Astrocyte (in vitro differentiated cells and primary cell): ENCODE measurements around the gene AWAT2.

Experiments used
- EZH2 ChIP-seq: IDR thresholded peaks from 2 replicates; pipeline ENCODE4 v1.6.1; 2012; ENCODE audit warnings: mild to moderate bottlenecking, low read length, inconsistent platforms; ENCODE audit not compliant: insufficient read depth
- TF ChIP-seq, protein P1 (sequence below): IDR thresholded peaks from 2 replicates; pipeline ENCODE4 v1.5.1; 2011; ENCODE audit warnings: low read depth, mild to moderate bottlenecking, inconsistent platforms, low read length, moderate library complexity; ENCODE audit not compliant: insufficient read depth

DNA sequence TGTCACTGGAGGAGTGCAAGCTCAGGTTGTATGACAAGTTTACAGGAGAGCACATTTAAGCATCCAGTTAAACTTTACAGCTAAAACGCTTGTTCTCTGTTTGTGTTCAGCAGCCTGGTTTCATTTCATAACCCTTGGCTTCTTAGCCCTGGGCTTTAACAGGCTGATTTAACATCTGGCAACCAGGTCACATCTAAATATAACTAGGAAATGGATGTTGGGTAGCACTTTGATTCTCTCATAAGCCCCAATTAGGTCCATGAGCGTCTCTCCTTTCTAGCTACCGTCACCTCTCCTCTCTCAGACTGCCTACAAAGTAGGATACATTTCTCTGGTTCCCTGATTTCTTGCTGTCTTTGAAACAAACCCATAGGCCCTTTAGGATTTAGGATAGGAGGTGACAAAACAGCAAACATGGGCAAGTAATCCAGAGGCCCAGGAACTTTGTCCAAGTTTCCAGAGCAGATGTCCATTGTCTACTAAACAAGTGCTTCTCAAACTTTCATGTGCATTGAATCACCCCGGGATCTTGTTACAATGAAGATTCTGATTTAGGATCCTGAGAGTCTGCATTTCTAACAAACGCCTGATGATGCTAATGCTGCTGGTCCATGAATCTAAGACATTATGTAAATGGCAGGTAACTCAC lies 35.0 kb upstream of the AWAT2 start:
- TF ChIP-seq, protein P1, sequence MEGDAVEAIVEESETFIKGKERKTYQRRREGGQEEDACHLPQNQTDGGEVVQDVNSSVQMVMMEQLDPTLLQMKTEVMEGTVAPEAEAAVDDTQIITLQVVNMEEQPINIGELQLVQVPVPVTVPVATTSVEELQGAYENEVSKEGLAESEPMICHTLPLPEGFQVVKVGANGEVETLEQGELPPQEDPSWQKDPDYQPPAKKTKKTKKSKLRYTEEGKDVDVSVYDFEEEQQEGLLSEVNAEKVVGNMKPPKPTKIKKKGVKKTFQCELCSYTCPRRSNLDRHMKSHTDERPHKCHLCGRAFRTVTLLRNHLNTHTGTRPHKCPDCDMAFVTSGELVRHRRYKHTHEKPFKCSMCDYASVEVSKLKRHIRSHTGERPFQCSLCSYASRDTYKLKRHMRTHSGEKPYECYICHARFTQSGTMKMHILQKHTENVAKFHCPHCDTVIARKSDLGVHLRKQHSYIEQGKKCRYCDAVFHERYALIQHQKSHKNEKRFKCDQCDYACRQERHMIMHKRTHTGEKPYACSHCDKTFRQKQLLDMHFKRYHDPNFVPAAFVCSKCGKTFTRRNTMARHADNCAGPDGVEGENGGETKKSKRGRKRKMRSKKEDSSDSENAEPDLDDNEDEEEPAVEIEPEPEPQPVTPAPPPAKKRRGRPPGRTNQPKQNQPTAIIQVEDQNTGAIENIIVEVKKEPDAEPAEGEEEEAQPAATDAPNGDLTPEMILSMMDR, result no peak
- TF ChIP-seq EZH2, result no peak
